Stimulated activated naive CD8-positive, alpha-beta T cell treated with anti-CD3 and anti-CD28 coated beads, Interleukin-15, Interleukin-2, amounts not matched to agents 100 ng/mL and 50 ng/mL, for 24 hours (primary cell): ENCODE measurements around the gene RAD23B.
A peak's percentile ranks its signal among the peaks of the same experiment; 100 is the strongest.

Source experiments
- H3K27ac Mint-ChIP-seq: one replicate; pipeline ENCODE4 v1.8.0; 2021; ENCODE audit warnings: mild to moderate bottlenecking, mixed read lengths
- H3K27me3 Mint-ChIP-seq: one replicate; pipeline ENCODE4 v1.8.0; 2021; ENCODE audit warnings: mixed read lengths
- H3K36me3 Mint-ChIP-seq: one replicate; pipeline ENCODE4 v1.8.0; 2021; ENCODE audit warnings: low read depth, mixed read lengths
- H3K4me1 Mint-ChIP-seq: one replicate; pipeline ENCODE4 v1.8.0; 2021; ENCODE audit warnings: low read depth, mixed read lengths
- H3K4me3 Mint-ChIP-seq: one replicate; pipeline ENCODE4 v1.8.0; 2021; ENCODE audit warnings: mild to moderate bottlenecking, mixed read lengths
- H3K9me3 Mint-ChIP-seq: one replicate; pipeline ENCODE4 v1.8.0; 2021; ENCODE audit warnings: mixed read lengths

Gene RAD23B

DNA sequence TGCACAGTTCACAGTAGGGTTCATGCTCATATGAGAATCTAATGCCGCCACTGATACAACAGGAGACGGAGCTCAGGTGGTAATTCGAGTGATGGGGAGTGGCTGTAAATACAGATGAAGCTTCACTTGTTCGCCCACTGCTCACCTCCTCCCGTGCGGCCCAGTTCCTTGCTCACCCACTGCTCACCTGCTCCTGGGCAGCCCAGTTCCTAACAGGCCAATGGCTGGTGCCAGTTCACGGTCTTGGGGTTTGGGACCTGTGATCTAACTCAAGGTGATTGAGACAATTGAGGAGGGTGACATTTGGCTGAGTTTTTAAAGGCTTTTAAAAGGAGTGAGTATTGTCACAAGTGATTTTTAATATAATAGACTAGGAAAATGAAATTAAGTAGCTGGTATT lies 45.4 kb downstream of the RAD23B start:
- H3K27ac Mint-ChIP-seq, result no peak overlapping the region

DNA sequence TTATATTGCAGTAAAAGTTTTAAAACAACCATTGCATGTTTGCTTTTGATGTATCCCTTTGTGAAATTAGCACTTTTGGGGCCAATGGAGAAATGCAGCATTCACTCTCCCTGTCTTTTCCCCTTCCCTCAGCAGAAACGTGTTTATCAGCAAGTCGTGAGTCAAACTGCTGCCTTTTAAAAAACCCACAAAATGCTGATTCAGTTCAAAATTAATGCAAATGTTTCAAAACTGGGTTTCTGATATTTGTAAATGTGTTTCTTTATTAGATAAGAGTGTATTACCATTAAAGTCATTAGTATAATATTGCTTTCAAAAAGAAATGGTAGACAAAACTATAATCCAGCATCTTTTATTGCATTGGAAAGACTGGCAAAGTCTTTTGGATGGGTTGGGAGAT lies 47.3 kb downstream of the RAD23B start:
- H3K4me1 Mint-ChIP-seq, result peaks cover 7% of the 10 kb centered on the region
- peaks cover 99% of the 10 kb centered on the region for H3K36me3 Mint-ChIP-seq
- H3K9me3 Mint-ChIP-seq, result no peaks in the 10 kb centered on the region
- no peak overlapping the region for H3K4me3 Mint-ChIP-seq
- no peak overlapping the region for H3K27ac Mint-ChIP-seq
- H3K27me3 Mint-ChIP-seq, result no peaks in the 10 kb centered on the region

More for the DNA sequence above, 45.4 kb downstream of the RAD23B start:
- peaks cover 100% of the 10 kb centered on the region for H3K36me3 Mint-ChIP-seq
- H3K27me3 Mint-ChIP-seq, result no peaks in the 10 kb centered on the region
- peaks cover 14% of the 10 kb centered on the region for H3K4me1 Mint-ChIP-seq
- no peak overlapping the region for H3K4me3 Mint-ChIP-seq
- H3K9me3 Mint-ChIP-seq, result no peaks in the 10 kb centered on the region

DNA sequence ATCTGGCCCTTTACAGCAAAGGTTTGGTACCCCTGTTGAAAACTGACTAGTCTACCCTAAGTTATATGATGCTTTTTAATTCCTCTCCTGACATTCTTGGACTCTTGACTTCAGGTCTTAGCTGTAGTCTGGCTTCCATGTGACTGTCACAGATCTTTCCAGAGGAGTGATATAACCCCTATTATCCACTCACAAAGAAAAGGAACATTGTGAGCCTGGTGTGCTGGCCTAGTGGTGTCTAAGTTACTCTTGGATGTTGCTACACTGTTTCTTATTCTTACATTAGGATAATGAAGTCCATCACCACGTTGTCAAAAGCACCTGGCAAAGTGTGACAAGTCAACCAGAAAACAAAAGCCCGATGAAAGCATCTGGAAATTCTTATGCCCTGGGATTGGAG lies 49.8 kb downstream of the RAD23B start:
- Mint-ChIP-seq H3K36me3 (peaks cover 82% of the 10 kb centered on the region), H3K27ac (no peak overlapping the region), H3K4me3 (no peak overlapping the region)

DNA sequence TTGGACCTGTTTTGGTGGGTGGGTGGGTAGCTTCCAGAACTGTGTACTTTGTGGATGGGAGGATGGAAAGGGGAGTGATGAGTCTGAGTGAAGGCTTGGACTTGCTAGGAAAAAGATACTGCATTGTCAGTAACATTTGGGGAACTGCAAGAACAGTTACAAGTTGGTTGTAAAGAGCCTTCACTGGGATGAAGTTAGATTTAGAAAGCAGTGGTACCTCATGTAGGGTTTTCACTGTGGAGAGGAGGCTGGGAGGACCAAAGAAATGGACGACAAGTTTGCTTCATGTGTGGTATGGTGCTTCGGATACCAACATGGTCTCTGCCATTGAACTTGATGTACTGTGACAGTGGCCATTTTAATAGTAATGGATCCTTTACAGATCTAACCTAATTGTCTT lies 50.3 kb downstream of the RAD23B start:
- peaks cover 78% of the 10 kb centered on the region for H3K36me3 Mint-ChIP-seq
- H3K9me3 Mint-ChIP-seq, result no peaks in the 10 kb centered on the region
- H3K4me1 Mint-ChIP-seq, result no peaks in the 10 kb centered on the region
- no peaks in the 10 kb centered on the region for H3K27me3 Mint-ChIP-seq
- no peak overlapping the region for H3K27ac Mint-ChIP-seq
- no peak overlapping the region for H3K4me3 Mint-ChIP-seq

More for the DNA sequence above, 49.8 kb downstream of the RAD23B start:
- H3K9me3 Mint-ChIP-seq, result no peaks in the 10 kb centered on the region
- H3K4me1 Mint-ChIP-seq, result no peaks in the 10 kb centered on the region
- no peaks in the 10 kb centered on the region for H3K27me3 Mint-ChIP-seq

DNA sequence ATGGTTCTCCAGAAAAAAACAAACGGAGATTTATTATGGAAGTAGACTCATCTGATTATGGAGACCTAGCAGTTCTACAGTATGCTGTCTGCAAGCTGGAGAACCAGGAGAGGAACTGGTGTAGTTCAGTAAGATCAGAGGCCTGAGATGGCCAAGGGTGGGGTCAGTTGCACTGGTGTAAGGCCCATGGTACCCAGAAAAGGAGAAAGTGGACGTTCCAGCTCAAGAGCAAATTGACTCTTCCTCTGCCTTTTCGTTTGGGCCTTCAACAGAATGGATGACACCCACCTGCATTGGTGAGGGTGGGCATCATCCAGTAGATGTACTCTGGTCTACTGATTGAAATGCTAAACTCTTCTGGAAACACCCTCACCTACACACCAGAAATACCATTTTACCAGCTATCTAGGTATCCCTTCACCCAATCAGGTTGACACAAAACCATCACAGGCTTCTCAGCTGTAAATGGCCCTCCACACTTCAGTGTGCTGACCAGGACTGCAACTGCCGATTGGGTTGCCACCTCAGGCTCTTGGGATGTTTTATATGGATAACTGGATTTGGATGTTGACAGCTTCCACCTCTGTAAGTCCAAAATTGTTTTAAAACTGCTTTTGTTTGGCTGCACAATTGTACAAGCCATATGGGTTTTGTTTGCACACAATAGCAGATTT lies 51.2 kb downstream of the RAD23B start:
- Mint-ChIP-seq H3K27me3 (no peaks in the 10 kb centered on the region), H3K36me3 (peaks cover 74% of the 10 kb centered on the region), H3K27ac (no peak overlapping the region), H3K4me1 (no peaks in the 10 kb centered on the region), H3K4me3 (no peak overlapping the region), H3K9me3 (no peaks in the 10 kb centered on the region)

DNA sequence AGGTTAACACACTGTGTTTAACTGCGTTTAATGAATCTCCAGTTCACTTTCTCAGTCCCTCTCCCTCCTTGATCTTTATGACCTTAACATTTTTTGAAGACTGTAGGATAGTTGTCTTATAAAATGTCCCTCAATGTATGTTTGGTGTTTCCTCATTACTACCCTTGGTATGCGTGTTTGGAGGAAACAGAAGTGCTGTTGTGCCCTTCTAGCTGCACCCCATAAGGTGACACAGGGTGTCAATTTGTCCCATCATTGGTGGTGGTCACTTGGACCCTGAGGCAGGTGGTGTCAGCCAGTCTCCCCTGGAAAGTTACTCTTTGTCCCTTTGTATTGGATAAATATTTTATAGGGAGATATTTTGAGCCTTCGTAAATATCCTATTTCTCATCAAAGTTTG lies 52.3 kb downstream of the RAD23B start:
- Mint-ChIP-seq H3K36me3 (peaks cover 63% of the 10 kb centered on the region), H3K4me1 (no peaks in the 10 kb centered on the region), H3K27me3 (no peaks in the 10 kb centered on the region), H3K9me3 (no peaks in the 10 kb centered on the region), H3K27ac (no peak overlapping the region), H3K4me3 (no peak overlapping the region)

DNA sequence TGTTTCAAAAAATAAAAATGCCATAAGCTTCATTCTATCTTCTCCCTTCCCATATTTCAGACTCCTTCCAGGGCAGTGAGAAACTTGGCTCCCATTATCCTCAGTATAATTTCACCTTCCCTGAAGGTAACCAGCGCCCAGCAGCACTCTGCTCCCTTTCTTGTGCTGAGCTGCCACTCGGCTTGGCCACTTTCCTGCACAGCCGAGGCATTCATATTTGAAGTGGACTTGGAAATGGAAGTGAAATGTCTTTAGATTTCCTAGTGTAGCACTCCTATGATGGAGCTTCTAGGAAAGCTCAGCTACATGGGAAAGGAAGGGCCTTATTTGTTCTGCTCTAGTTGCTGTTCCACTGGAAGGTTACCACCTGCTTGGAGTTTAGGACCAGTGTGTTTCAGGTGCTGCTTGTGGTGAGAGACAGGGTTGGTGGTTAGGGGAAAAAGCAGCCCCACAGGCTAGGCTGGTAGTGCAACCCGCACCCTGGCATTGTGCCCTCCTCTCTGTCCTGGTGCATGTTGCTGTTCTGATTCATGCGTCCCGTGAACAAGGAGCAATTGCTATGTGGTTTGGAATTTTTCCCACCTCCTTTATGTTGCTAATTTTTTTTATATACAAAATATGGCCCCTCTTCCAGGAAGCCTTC lies 53.8 kb downstream of the RAD23B start:
- peaks cover 7% of the 10 kb centered on the region for H3K4me1 Mint-ChIP-seq
- peak overlapping the region; percentile 36 for H3K27ac Mint-ChIP-seq
- no peaks in the 10 kb centered on the region for H3K27me3 Mint-ChIP-seq
- H3K36me3 Mint-ChIP-seq, result peaks cover 52% of the 10 kb centered on the region
- H3K4me3 Mint-ChIP-seq, result no peak overlapping the region
- no peaks in the 10 kb centered on the region for H3K9me3 Mint-ChIP-seq

DNA sequence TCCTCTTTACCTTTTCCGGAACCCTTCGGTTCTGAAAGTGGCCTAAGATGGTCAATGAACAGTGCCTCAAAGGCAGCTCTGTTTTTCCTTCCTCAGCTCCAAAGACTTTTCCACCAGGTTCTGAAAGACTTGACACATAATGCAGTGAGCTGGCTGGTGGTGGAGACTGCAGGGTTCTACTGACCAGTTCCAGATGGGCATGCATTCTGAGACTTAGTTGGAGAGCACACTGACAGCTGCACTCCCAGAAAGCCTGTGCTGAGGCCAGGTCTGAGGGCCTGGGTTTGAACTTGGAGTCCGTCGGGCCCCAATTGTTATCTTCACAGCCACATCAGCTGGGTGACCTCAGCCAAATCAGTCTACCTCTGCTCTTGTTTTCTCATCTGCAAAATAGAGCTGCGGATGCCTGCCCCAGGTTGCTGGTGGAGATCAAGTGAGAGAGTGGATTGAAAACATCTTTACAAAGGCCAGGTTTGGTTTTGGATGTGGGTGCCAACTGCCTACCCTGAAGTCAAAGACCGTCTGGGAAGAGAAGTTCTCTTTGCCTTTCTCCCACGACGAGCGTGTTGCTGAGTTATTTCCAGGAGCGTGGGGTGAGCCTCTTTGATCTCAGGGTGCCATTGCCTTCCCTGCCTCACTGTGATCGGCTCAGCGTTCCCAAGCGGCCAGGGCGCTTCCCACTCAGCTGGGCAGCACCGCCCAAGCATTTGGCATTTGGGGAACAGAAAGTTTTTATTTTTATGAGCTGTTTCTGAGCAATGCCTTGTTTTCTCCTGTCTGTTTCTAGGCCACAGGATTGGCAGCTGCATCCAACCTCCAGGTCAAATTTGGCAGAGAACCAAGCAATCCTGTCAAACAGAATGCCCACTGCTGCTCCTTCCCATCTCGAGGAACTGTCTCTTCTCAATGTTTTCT lies 54.9 kb downstream of the RAD23B start:
- peaks cover 41% of the 10 kb centered on the region for H3K36me3 Mint-ChIP-seq
- peaks cover 7% of the 10 kb centered on the region for H3K4me1 Mint-ChIP-seq
- no peak overlapping the region for H3K27ac Mint-ChIP-seq

DNA sequence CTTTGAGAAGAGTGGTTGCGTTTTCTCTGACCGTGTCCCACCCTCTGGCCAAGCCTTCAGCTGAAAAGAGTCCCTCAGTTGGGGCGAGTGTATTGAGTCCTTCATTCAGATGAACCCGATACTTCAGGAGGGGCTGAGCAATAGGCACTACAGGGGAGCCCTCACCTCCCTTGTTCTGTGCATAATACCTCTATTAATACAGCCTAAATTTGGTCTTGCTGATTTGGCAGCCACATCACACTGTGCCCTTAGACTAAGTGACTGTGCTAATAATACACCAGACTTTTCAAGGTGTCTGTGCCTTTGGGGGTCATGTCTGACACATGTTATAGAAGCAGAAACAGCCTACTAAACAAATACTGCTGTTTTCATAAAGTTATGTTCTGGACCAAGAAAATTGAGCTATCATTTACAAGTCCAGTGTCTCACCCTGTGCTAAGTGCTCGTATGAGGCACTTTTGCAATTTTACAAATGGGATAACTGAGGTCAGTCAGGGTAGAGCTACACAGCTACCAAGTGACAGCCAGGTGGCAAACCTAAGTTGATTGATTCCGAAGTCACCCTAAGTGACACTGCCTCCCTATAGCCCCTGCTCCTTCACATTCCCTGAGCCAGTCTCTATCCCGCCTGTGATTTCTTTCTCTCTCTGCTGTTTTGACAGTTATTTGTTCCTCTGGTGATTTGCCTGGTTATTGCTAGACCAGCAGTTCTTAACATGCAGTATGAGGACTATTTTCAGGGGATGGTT lies 56.0 kb downstream of the RAD23B start:
- Mint-ChIP-seq H3K9me3 (no peaks in the 10 kb centered on the region), H3K27me3 (no peaks in the 10 kb centered on the region), H3K4me3 (no peak overlapping the region), H3K4me1 (peaks cover 7% of the 10 kb centered on the region), H3K27ac (no peak overlapping the region), H3K36me3 (peaks cover 29% of the 10 kb centered on the region)

More for the DNA sequence above, 54.9 kb downstream of the RAD23B start:
- no peaks in the 10 kb centered on the region for H3K27me3 Mint-ChIP-seq
- H3K9me3 Mint-ChIP-seq, result no peaks in the 10 kb centered on the region
- no peak overlapping the region for H3K4me3 Mint-ChIP-seq

DNA sequence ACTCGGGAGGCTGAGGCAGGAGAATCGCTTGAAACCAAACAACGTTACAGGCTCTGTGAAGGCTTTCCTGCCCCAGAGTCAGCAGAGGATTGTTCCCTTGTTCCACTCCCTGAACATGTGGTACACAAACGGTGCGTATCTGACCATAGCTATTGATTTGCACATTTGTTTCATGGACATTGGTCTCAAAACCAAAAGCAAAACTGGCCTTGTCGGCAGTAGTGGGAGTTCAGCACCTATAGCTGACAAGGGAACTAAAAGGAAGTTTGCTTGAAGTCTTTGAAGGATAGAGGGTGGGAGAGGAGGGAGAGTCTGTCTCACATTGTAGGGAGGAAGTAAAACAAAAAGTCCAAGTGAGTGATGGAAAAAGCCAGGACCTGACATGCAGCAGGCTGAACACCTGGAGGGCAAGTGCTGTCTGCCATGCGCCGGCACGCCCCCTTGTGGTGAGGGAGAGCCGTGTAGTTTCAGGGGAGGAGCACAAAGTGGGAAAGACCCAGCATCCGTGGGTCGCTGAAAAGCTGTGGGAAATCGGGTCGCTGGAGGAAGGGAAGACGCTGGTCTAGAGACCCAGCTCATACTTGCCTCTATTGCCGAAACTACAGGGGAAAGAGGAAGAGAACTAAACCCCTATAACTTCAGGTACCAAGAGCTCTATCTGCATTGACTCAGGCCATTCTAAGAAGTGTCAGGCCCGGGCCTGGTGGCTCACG lies 58.0 kb downstream of the RAD23B start:
- Mint-ChIP-seq H3K36me3 (peaks cover 13% of the 10 kb centered on the region), H3K4me1 (peaks cover 7% of the 10 kb centered on the region), H3K4me3 (peak overlapping the region; percentile 14), H3K27me3 (no peaks in the 10 kb centered on the region), H3K9me3 (no peaks in the 10 kb centered on the region), H3K27ac (peak overlapping the region; percentile 24)

DNA sequence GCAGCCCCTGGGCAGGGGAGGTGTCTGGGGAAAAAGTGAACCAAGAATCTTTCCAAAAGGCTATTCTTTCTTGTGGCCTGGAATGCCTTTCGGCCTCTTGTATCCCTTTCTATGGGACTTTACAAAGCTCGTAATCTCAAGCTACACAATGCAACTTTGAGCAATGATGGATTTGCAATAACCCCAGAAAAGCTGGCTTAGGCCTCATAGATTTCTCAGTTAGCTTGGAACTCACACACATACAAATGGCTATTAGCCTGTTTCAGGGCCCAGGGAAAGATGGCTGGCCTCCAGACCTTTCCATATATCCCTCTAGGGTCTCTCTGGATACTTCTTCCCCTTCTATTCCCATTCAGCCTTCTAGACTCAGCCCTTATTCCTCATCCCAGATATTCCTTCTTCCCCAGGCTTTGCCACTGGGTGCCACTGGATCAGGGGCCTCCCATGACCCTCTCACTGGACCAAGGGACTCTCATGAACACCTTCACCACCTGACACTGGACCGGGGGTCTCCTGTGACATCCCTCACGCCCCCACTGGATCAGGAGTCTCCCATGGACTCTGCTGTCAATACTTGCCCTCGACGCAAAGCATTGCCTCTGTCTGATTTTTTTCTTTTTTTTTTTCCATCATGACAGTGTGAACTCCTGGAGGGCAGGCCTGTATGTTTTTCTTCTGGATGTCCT lies 59.5 kb downstream of the RAD23B start:
- Mint-ChIP-seq H3K36me3 (peaks cover 9% of the 10 kb centered on the region), H3K9me3 (no peaks in the 10 kb centered on the region), H3K4me1 (peaks cover 7% of the 10 kb centered on the region), H3K27me3 (no peaks in the 10 kb centered on the region), H3K4me3 (no peak overlapping the region), H3K27ac (no peak overlapping the region)

DNA sequence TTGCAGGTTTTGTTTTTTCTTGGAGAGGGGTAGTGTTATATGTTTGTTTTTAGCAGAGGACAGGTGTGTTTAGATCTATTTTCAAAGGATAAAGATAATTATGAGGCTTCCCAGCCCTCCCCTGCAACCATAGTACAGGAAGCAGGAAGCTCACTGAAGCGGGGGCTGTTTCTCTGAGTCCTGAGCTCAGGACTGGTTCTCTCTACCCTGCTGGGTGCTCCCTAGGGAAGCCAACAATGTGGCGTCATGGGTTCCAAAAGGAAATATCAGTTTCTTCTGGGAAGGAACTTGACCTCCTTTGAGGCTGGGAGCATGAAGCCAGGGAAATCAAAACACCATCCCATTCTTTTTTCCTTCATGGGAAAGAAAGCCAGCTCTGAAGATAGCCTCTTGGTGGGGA lies 62.2 kb downstream of the RAD23B start:
- H3K9me3 Mint-ChIP-seq, result no peaks in the 10 kb centered on the region
- no peaks in the 10 kb centered on the region for H3K27me3 Mint-ChIP-seq
- H3K27ac Mint-ChIP-seq, result no peak overlapping the region
- peaks cover 7% of the 10 kb centered on the region for H3K4me1 Mint-ChIP-seq
- no peak overlapping the region for H3K4me3 Mint-ChIP-seq
- peaks cover 4% of the 10 kb centered on the region for H3K36me3 Mint-ChIP-seq

DNA sequence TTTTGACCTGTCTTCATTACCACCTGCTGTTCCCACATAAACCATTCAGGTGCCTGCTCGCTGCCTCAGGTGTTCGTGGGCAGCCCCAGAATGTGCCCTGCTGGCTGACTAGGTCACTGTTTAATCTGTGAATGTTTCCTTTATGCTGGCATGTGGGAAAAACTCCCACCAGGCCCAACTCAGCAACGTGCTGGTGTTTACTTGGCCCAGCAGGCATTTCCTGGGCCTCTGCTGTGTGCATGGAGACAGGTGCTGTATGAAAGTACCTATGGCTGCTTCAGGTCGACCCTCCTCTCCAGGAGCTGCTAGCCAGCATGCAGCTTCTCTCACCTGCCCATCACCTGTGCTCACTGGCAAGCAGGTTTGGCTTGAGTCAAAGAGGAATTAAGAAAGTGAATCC lies 65.8 kb downstream of the RAD23B start:
- Mint-ChIP-seq H3K27ac (no peak overlapping the region), H3K9me3 (no peaks in the 10 kb centered on the region), H3K27me3 (peaks cover 13% of the 10 kb centered on the region), H3K4me1 (no peaks in the 10 kb centered on the region), H3K36me3 (no peaks in the 10 kb centered on the region), H3K4me3 (no peak overlapping the region)

DNA sequence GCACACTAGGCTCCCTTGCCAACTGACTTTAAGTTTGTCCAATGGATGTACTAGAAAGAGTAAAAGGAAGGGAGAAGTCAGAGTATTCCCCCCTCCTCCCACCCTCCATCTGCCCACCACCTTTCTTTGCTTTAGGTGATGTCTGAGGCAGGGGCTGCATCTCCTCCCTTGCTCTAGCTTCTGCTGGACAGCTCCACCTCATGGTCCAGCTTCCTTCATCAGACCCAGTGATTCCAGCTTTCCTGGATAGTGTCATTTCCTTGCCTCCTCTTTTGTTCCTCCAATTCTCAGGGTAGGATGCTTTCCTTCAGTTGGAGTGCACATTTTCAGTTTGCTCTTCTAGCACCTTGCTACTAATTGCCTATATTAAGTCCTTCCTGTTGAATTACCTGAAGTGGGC lies 67.4 kb downstream of the RAD23B start:
- Mint-ChIP-seq H3K36me3 (no peaks in the 10 kb centered on the region), H3K4me3 (no peak overlapping the region), H3K27ac (no peak overlapping the region), H3K9me3 (no peaks in the 10 kb centered on the region), H3K4me1 (no peaks in the 10 kb centered on the region), H3K27me3 (peaks cover 14% of the 10 kb centered on the region)
